Heart left ventricle (tissue), 16 donors: ENCODE measurements around the gene PCBD1. TPM values are rescaled to one million over a fixed set of nuclear protein-coding genes. Genes with fewer than 3 reads are reported as not detected.

Experiments used
- ATAC-seq, 4 donors: fragments of 200-7000 bp; cut with Tn5 transposase; one replicate each; pipeline ENCODE4 v1.9.1; 2020 to 2022; ENCODE audit warnings: moderate library complexity in 4 of 4, mild to moderate bottlenecking in 3 of 4, moderate number of reproducible peaks in 1 of 4
- DNase-seq, 5 donors: peaks; one replicate each; pipeline ENCODE4 v3.0.0-alpha.2; 2020
- H3K27ac ChIP-seq, 12 donors: fragments of 200-600 bp; sonication (generic) in 4 of 12; one replicate each; pipeline versions ENCODE4 v1.5.0 to v1.8.0; 2016 to 2022; ENCODE audit warnings: mild to moderate bottlenecking in 2 of 12
- H3K27me3 ChIP-seq, 9 donors: fragments of 200-600 bp; sonication (generic) in 2 of 9; one replicate each; pipeline versions ENCODE4 v1.5.1 to v1.8.0; 2016 to 2022; ENCODE audit warnings: mild to moderate bottlenecking in 3 of 9
- H3K36me3 ChIP-seq, 9 donors: fragments of 200-600 bp; sonication (generic) in 2 of 9; one replicate each; pipeline versions ENCODE4 v1.5.0 to v1.8.0; 2018 to 2022; ENCODE audit warnings: mild to moderate bottlenecking in 2 of 9
- H3K4me1 ChIP-seq, 12 donors: fragments of 200-600 bp; sonication (generic) in 4 of 12; one replicate each; pipeline versions ENCODE4 v1.5.0 to v1.8.0; 2016 to 2022; ENCODE audit warnings: mild to moderate bottlenecking in 3 of 12
- H3K4me3 ChIP-seq, 12 donors: fragments of 200-600 bp; sonication (generic) in 4 of 12; one replicate each; pipeline versions ENCODE4 v1.5.0 to v1.8.0; 2017 to 2022; ENCODE audit warnings: mild to moderate bottlenecking in 9 of 12, moderate library complexity in 4 of 12
- H3K9me3 ChIP-seq, 12 donors: fragments of 200-600 bp; sonication (generic) in 4 of 12; one replicate each; pipeline versions ENCODE4 v1.5.0 to v1.8.0; 2016 to 2022; ENCODE audit warnings: mild to moderate bottlenecking in 1 of 12
- POLR2A ChIP-seq, 2 donors: fragments of 450-650 bp; IDR thresholded peaks; one replicate each; pipeline ENCODE4 v1.6.1; 2017; ENCODE audit warnings: antibody characterized with exemption in 2 of 2, mild to moderate bottlenecking in 2 of 2, moderate library complexity in 2 of 2
- WGBS, 4 donors: extraction: QIAGEN DNeasy Blood & Tissue Kit in 2 of 4; methylation state at CpG; one replicate each; pipeline versions ENCODE4 v1.1.5 to v1.1.7; 2013 to 2018; 5-methylcytosine and 5-hydroxymethylcytosine counted together
- intact Hi-C, 10 donors: fragments of 100-400 bp; cut with DNase I; formaldehyde crosslinking; loops; one replicate each; pipeline versions ENCODE4 v1.11.1 to v1.14.2; 2022
- polyA plus RNA-seq, 2 donors: library from polyadenylated mRNA; stranded (reverse); fragments of 200-250 nt; gene quantifications; one replicate each; pipeline ENCODE4 v1.2.3, GENCODE V29; 2013
- total RNA-seq, 9 donors: library from RNA; depleted of rRNA in 2 of 9; stranded (reverse); fragments of >200 nt in 2 of 9; fragmentation: NEBNext Ultra II Directional in 3 of 9; extraction: Animal tissue kit (Norgen Biotek cat#: 25700) in 3 of 9; gene quantifications; one replicate each; pipeline versions ENCODE4 v1.1.0 to v1.2.4, GENCODE V29; 2016 to 2023
- TF ChIP-seq, protein P1 (sequence below), 12 donors: fragments of 200-600 bp; sonication (generic) in 4 of 12; IDR thresholded peaks; one replicate each; pipeline versions ENCODE4 v1.5.0 to v1.8.0; 2018 to 2022; ENCODE audit warnings: antibody characterized with exemption in 12 of 12, mild to moderate bottlenecking in 5 of 12
- donor health status: ischemic (EF 13 %, LVEDD 7.1; RV severe dilation, severe dysfunction).
- donor health status: healthy with polysubstance abuse.
- donor health status: DM: no; HTN: yes; CAD: no.
- donor health status: DM: no; HTN: no; CAD: no.
- donor health status: ischemic (EF 25% LVEDD 6.9; RV normal size, moderate dysfunction).
- donor health status: ischemic (EF 25% LVEDD 5.7; RV mildly dilated, moderate dysfunction).
- donor health status: healthy.
- donor health status: DM: yes; HTN: yes; CAD: no.
- donor health status: ischemic (EF 35%, LVEDD 5.7; RV mildly dilated, moderate dysfunction).
- donor health status: nonischemic (EF 11% LVEDD 7.7; RV severe dilation, severe dysfunction).
- donor health status: DM: yes; HTN: yes; CAD: no.
- donor health status: PGD.
- donor health status: ischemic (EF 29% LVEDD 5.4; RV normal size, mild dysfunction).
- donor health status: nonischemic (EF 23%, LVEDD 6.1; RV moderate dilation, normal function).

PCBD1 gene
- total and polyA plus RNA-seq, 11 donors = 103 to 189 (median 144) TPM

DNA sequence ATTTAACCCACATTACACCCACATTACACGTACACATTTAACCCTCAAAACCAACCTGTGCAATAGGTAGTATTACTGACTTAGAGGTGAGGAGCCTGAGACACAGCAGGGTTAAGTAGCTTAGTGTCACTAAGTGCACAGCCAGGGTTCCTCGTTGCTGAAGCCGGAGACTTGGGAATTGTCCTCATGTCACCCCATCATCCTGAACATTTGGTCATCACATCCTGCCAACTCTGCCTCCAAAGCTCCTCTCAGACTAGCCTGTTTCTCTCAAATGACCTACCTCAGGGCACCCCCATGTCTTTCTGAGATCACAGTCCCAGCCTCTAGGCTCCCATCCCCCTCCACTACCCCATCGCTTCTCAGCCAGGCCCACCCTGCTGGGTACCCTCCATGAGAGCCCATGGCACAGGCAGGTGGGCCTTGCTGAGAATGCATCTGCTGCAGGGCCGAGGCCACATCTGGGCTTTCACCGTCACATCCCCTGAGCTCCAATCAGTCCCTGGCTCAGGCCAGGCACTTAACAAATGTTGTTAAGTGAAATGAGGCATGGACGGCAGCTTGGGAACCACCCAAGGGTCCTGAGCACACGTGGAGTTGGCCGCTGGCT, 21.1 kb upstream of the PCBD1 start:
- DNase-seq = peak in 2 of 5 donors; percentile 6 to 46

DNA sequence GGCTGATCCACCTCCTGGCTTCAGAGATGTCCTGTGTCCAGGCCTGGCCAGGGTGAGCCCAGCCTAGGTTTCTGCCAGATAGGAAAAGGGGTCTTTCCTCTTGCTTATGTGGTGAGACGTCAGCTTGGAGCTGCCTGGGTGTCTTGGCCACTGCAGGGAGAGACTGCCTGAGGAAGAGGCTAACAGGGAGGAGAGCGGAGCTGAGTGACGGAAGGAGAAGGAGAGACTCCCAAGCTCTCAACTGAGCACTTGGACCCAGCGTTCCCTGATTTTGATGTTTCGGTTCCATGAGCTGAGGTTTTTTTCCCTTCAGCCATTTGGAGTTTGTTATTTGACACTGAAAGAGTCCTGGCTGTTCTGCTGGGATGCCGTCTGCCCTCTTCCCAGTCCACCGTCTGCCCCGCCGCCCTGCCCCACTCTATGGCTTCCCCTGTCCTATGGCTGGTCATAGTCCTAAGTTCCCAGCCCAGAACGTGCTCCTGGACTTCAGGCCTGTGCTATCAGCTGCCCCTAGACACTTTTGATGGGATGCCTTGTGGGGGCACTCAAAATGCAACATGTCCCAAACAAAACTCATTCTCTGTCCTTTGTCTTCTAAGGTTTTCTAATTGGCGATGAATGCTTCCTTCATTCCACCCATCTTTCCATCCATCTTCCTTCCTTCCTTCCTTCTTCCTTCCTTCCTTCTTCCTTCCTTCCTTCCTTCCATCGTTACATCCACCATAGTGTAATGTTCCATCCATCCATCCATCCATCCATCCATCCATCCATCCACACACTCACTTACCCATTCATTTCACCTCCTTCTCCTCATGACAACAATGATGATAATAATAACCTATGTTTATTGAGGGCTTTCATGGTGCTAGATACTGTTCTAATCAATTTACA, 20.3 kb upstream of the PCBD1 start:
- no peaks in the 10 kb centered on the region for H3K9me3 ChIP-seq
- WGBS, 4 donors = 86 to 89% (median 87%) methylated on average over 12 of the region's 12 CpGs
- H3K4me3 ChIP-seq = no peak overlapping the region
- no peaks in the 10 kb centered on the region for H3K27me3 ChIP-seq
- intact Hi-C loops = loop anchor here in 6 of 10 donors (5.0 to 10.0 kb wide), 6 partner anchors 294 to 379 kb away; partner anchors contain the start of gene UNC5B (in 1 of the 6)
- peak in 1 of 4 donors; percentile 8 for ATAC-seq
- DNase-seq = peak in 1 of 5 donors; percentile 11
- no peaks in the 10 kb centered on the region for H3K36me3 ChIP-seq
- TF ChIP-seq, protein P1, sequence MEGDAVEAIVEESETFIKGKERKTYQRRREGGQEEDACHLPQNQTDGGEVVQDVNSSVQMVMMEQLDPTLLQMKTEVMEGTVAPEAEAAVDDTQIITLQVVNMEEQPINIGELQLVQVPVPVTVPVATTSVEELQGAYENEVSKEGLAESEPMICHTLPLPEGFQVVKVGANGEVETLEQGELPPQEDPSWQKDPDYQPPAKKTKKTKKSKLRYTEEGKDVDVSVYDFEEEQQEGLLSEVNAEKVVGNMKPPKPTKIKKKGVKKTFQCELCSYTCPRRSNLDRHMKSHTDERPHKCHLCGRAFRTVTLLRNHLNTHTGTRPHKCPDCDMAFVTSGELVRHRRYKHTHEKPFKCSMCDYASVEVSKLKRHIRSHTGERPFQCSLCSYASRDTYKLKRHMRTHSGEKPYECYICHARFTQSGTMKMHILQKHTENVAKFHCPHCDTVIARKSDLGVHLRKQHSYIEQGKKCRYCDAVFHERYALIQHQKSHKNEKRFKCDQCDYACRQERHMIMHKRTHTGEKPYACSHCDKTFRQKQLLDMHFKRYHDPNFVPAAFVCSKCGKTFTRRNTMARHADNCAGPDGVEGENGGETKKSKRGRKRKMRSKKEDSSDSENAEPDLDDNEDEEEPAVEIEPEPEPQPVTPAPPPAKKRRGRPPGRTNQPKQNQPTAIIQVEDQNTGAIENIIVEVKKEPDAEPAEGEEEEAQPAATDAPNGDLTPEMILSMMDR (IDR thresholded peaks at IDR 0.05) = no peak
- no peak for TF ChIP-seq POLR2A (IDR thresholded peaks at IDR 0.05)
- H3K27ac ChIP-seq = no peak overlapping the region
- peaks cover 0 to 17% (median 6%) of the 10 kb centered on the region in 12 donors for H3K4me1 ChIP-seq

More for the DNA sequence above, 21.1 kb upstream of the PCBD1 start:
- no peak overlapping the region for H3K27ac ChIP-seq
- no peaks in the 10 kb centered on the region for H3K36me3 ChIP-seq
- no peaks in the 10 kb centered on the region for H3K9me3 ChIP-seq
- 75 to 85% (median 80%) methylated on average over 8 to 9 of the region's 9 CpGs for WGBS, 4 donors
- peaks cover 0 to 17% (median 6%) of the 10 kb centered on the region in 12 donors for H3K4me1 ChIP-seq
- no peak overlapping the region for H3K4me3 ChIP-seq
- intact Hi-C loops = loop anchor here in 6 of 10 donors (5.0 to 10.0 kb wide), 6 partner anchors 293 to 378 kb away; partner anchors contain the start of gene UNC5B (in 1 of the 6)
- no peak for TF ChIP-seq POLR2A (IDR thresholded peaks at IDR 0.05)
- TF ChIP-seq, protein P1 (IDR thresholded peaks at IDR 0.05) = no peak
- no peak for ATAC-seq
- no peaks in the 10 kb centered on the region for H3K27me3 ChIP-seq

DNA sequence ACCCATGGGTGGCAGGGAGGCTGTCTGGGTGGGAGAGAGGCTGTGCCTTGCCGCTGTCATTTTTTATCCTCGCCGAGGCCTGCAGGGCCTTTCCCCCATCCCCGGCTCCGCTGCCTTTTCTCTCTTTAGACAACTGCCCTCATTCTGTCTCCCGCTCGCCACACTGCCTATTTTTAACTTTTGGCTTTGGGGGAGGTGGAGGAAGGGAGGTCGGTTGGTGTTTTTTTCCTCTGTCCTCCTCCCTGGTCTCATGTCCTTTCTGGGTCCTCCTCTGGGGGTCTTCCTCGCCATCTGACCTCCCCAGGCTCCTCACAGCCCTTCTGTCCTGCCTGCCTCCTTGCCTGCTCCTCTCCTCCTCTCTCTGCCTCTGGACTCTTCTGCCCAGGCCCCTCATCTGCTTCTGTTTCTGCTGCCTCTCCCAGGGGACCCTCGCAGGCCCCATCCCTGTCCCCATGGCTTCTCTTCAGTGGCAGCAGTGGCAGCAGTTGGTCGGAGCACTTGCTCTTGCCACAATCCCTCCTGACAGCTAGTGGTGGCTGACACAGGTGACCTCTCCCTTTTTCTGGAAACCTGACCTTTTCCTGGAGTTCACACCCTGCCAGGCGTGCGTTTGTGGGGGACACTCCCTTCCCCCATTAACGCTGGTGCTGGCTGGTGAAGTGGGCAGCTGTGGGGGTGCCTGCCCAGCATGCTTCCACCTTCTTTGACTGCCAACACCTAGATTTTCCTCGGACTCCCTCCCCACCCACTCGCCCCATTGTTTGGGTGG, 19.5 kb upstream of the PCBD1 start:
- Histone ChIP-seq H3K27me3 (no peaks in the 10 kb centered on the region), H3K4me1 (peaks cover 0 to 21% (median 9%) of the 10 kb centered on the region in 12 donors), H3K36me3 (no peaks in the 10 kb centered on the region), H3K9me3 (no peaks in the 10 kb centered on the region), H3K4me3 (no peak overlapping the region), H3K27ac (peak overlapping the region in 4 of 12 donors; percentile 19 to 67 (median 32))
- WGBS, 4 donors = 47 to 54% (median 53%) methylated on average over 16 of the region's 16 CpGs
- TF ChIP-seq, protein P1 (IDR thresholded peaks at IDR 0.05) = no peak
- TF ChIP-seq POLR2A (IDR thresholded peaks at IDR 0.05) = no peak
- peak in 2 of 5 donors; percentile 6 to 55 for DNase-seq
- intact Hi-C loops = loop anchor here in 6 of 10 donors (5.0 to 10.0 kb wide), 6 partner anchors 294 to 379 kb away; partner anchors contain the start of gene UNC5B (in 1 of the 6)
- ATAC-seq = peak in 3 of 4 donors; percentile 35 to 59 (median 38)
